CD4-positive, alpha-beta T cell treated with Interferon gamma for 1 hour (primary cell): ENCODE results near the gene EPHB3.

Experiments used
- DNase-seq: peaks from one replicate; pipeline ENCODE4 v3.0.0-alpha.2; 2020

EPHB3 gene

DNA sequence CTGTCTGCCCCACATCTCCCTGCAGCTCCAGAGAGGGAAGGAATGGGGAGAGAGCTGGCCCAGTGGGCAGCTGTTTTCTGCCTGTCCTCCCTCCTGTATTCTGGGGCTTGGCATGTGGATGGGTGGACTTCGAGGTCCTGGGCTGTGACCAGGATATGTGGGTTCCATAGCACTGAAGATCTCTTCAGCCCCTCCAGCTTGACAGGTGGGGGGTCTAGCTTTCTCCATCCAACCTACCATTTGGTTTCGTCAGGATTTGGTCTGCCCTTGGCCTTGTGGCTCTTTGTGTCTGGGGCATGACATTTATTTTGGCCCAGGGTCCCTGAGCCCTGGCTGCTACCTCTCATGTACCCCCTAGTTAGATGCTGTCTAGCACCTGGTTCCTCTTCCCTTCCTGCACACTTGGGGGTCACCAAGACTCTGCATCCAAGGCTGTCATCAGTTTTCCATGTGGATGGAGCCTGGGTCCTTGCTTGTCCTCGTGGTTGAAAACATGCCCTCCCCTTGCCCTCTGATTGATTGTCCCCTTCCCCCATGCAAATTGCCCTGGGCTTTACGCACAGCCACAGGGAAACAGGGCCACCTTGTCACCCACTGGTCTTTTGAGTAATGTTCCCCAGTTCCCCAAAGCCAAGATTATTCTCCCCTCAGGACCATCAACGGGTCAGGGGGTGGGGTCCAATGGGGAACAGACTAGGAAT, 3.2 kb downstream of the EPHB3 start:
- DNase-seq, result no peak

DNA sequence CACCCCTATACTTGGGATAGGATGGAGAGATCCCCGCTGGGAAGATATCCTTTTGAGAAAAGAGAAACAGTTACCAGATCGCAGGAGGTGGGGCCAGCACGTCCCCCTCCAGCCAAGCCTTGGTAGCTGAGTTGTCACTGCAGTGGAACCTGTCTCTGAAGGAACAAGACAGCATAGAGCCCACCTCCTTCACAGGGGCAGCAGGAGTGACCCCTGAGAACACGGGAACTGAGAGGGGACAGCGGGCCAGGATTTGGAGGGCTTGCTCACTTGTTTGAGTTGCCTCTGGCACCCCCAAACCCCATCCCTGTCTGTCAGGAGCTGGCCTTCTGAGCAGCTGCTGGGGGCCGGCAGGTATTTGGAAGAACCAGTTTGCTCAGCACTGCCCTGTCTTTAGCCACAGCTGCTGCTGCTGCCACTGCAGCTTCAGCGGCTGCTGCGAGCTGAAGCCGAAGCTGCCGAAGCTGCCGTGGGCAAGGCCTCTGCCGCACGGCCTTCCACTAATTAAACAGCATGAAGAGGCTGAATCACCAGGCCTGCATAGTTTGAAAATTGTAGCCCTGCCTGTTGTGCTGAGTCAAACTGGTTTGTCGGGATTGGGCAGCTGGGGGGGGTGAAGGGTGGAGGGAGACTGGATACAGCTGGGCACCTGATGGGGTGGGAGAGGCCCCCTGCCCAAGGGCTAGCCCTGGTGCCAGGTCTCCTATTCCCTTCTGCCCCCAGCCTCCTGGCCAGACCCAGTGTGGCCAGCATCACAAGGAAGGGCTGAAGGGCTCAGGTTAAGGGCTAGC, 4.0 kb downstream of the EPHB3 start:
- DNase-seq, result no peak

DNA sequence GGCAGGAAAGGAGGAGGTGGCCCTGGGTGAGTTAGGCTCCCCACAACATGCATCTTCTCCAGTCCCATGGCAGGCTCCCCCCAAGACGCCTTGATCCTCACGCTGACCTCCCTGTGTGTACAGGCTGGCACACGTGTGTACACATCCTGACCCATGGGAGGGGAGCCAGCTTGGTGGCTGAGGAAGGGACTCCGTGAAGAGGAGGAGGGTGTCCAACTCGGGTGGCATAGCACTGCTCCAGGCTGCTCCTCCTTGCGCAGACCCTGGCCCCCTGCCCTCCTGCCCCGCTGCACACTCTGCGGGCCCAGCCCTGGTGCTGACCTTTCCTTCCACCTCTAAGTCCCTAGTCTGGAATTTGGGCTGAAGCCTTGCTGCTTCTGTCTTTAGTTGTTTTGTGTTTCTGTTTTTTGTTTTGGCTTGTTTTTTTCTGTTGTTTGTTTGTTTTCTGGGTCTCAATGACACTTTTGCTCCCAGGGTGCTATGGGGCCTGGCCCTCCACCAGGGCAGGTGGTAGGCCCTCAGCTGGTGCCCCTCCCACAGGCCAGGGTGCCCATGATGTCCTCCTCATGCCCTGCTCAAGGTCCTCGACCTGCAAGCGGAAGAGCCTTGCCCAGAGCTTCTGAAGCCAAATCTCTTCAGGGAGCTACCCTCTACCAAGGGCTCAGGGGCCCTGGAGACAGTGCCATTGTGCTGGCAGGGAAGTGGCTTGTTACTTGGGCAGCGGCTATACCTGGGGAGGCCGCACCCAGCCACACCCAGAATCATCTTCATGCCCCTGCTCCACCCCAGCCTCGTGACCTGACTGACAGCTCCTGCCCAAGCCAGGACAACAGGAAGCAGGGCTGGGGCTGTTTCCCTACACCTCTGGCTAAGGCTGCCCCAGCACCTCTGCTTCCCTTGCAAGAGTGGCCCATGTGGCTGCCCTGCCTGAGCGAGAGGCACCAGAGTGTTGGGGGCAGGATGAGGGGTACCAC, 5.1 kb downstream of the EPHB3 start:
- no peak for DNase-seq

DNA sequence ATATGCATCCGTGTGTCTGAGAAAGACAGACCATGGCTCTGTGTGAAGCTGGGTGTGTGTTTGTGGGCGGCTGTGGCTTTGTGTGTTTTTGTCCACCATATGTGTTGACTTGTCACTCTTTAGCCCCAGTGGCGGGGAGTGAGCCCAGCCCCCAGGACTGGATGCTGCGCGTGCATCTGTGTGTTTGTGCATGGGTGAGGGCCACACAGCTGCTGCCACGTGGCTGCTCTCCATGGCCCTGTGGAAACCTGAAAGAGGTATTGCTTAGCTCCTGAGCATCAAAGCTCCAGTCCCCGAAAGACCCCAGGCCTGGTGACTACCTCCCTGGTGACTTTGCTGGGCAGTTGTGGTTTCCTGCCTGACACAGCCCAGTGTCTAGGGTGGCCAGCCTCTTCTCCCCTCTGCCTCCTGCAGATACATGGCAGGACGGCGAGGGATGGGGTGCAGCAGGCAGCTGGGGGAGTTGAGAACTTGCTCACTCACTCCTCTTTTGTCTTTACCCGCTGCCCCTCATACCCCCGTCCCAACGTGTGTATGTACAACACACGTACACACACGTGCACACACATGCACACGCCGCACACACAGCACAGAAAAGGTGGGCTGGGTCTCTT, 6.5 kb downstream of the EPHB3 start:
- DNase-seq, result no peak

DNA sequence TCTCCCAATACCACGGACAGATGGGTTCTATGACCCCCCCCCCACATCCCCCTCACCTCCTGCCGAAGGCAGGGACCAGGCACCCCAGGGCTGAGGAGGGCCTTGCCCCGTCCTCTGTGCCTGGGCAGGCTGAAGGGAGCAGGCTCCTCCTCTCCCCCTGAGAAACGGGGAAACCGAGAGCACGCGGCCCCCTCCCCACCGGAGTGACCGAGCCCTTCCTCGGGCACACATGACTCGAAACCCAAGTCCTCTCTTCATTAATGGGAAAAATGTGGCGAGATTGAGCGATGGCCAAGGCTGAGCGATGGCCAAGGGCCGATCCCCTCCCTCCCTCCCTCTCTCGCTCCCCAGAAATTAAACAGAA, 7.0 kb downstream of the EPHB3 start:
- DNase-seq, result no peak

DNA sequence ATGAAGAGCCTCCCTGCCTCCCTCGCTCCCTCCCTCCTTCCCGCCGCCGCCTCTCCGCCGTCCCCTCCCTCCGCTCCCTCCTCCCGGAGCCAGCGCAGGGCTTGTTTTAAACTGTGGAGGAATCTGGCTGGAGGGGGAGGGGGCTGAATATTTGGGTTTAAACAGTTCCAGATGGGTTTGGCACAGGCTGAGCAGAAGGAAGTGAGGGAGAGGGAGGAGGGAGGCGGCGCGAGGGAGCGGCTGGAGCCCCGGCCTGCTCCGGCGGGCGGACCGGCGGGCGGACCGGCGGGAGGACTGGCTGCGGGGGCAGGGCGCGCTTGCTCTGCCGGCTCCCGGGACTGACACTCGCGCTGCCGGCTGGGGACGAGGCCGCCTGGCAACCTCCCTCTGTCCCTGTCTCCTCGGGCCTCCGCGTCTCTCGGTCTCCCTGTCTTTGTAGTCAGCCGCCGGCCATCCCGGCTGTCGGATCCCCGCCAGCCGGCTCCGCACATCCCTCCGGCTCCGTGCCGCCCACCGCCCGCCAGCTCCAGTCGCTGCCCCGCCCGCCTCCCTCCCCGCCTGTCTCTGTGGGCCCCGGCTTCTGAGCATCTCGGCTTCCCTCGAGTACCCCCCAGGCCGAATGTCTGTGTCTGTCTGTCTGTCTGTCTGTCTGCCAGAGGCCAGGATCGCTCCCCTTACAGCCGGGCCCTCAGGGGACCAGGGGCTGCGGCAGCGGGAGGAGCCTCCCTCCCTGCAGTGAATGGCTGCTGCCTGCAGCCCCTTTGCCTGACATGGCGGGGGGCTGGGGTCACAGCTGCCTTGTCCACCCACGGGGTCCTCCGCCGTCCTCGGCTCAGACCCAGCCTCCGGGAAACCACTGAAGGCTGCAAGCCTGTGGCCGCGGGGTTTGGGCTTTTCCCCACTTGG, 7.6 kb downstream of the EPHB3 start:
- DNase-seq, result no peak

DNA sequence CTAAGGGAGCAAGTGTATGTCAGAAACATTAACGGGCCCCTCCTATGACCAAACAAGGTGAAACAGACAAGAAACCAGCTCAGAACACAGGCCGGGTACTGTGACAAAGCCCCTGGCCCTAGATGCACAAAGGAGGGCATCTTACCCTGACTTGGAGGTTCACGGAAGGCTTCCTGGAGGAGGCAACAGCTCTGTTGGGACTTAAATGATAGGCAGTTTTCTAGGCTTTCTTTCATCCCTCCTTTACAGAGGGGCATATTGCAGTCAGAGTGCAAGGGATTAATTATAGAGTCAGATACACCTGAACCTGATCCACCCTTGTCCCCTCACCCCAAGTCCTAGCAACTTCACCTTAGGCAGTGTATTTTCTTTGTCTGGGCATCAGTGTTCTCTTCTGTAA, 8.4 kb downstream of the EPHB3 start:
- no peak for DNase-seq

DNA sequence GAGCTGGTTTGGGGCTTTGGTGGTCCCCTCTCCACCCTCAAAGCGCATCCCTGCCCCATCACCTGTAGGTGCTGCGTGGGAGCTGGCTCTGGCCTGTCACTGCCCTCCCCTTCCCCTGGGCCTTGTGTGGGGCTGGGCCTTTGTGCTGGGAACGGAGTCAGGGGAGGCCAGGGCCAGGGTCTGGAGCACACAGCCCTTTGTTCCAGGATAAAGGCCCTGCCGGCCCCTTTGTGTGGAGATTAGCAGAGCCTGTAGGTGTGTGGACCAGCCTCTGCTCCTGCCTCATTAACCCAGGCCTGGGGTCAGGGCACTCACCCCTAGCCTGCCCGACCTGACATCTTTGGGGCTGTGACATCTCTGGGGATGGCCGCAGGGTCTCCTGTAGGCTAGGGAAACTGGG, 8.9 kb downstream of the EPHB3 start:
- no peak for DNase-seq

DNA sequence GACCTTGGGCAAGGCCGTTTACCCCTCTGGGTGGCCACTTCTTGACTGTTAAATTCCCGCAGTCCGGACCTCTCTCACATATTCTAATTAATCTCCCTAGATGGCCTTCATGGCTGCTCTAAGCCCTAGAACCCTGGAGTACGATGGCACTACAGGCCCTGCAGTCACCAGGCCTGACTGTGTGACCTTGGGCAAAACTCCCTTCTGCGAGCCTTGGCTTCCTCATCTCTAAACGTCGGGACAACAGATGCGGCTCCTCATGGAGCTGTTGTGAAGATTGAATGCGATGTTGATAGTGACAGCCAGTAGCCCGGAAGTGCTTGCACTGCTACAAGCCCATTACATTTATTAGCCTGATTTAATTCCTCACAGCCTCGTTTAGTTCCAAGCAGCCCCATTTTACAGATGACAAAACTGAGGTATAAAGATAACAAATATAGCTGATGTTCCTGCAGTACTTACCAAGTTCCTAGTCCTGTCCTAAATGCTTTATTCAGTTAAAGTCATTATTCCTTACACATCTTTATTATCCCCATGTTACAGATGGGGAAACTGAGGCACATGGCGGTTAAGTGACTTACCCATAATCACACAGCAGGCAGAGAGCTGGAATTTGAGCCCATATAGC, 10.3 kb downstream of the EPHB3 start:
- no peak for DNase-seq

DNA sequence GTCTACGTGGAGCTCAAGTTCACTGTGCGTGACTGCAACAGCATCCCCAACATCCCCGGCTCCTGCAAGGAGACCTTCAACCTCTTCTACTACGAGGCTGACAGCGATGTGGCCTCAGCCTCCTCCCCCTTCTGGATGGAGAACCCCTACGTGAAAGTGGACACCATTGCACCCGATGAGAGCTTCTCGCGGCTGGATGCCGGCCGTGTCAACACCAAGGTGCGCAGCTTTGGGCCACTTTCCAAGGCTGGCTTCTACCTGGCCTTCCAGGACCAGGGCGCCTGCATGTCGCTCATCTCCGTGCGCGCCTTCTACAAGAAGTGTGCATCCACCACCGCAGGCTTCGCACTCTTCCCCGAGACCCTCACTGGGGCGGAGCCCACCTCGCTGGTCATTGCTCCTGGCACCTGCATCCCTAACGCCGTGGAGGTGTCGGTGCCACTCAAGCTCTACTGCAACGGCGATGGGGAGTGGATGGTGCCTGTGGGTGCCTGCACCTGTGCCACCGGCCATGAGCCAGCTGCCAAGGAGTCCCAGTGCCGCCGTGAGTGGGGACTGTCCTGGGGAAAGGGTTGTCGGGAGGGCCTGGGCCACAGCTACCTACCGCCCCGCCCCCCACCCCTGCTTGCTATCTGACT, 11.2 kb downstream of the EPHB3 start:
- no peak for DNase-seq

DNA sequence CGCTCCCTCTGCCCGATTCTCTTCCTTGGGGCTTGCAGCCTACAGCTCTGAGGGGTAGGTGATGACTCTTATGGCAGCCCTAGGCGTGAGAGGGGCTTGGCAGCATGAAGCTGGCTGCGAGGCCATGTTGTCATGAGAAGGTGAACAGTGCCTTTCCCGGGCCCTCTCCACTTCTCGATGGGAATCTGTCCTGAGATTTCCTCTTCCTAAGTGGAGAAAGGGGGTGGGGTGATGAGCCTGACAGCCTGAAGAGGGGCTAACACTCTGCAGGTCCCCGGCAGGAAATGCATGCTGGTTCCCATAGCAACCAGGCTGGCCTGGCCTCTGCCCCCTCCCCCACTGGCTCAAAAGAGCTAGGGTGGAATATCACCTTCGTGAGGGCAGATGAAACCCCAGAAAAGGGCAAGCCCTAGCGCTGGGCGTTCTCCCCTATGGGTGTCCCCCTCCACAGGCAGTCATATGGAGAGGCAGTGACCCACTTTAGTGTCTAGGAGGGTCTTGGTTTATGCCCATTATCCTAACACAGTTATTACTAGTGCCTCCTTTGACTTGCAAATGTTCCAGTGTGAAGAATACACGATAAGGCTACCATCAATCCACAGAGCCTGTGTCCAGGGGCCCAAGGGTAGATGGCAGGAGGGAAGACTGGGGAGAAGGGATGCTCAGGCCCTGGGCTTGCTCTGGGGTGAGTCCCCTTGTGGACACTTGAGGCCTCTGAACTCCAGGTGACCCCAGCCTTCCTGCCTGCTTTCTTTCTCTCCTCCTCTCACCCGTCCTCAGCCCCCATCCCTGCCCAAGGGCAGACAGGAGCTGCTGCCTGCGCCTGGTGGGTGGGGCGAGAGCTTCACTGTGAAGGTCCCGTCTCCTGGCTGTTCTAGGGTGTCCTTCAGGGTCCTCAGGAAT, 13.2 kb downstream of the EPHB3 start:
- DNase-seq, result no peak

DNA sequence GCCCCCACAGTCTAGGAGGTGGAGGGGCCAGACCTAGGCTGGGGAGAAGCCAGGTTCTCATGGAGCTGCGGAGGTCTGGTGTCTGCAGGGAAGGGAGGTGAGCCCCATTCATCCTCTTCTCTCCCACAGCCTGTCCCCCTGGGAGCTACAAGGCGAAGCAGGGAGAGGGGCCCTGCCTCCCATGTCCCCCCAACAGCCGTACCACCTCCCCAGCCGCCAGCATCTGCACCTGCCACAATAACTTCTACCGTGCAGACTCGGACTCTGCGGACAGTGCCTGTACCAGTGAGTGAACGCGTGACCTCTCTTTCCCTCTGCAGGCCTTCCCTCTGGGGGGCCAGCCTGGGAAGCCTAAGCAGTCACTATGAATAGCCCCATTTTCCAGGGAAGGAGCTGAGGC, 14.1 kb downstream of the EPHB3 start:
- DNase-seq, result no peak

DNA sequence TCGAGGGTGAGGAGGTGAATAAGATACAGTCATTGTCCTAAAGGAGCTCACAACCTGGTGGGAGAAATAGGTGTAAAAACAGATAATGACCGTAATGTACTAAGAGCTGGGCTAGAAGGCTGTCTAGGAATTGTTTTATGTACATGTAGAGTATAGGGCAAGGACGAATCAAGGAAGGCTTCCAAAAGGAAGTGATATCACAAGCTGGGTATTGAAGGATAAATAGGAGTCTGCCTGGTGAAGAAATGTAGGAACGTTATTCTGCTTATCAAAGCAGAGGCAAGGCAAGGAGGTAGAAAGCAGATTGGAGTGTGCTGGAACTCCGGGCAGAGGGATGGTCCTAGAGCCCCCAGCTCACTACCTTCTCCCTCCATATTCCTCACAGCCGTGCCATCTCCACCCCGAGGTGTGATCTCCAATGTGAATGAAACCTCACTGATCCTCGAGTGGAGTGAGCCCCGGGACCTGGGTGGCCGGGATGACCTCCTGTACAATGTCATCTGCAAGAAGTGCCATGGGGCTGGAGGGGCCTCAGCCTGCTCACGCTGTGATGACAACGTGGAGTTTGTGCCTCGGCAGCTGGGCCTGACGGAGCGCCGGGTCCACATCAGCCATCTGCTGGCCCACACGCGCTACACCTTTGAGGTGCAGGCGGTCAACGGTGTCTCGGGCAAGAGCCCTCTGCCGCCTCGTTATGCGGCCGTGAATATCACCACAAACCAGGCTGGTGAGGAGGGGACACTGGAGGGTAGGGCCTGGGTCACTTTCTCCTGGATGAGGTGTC, 15.1 kb downstream of the EPHB3 start:
- no peak for DNase-seq

DNA sequence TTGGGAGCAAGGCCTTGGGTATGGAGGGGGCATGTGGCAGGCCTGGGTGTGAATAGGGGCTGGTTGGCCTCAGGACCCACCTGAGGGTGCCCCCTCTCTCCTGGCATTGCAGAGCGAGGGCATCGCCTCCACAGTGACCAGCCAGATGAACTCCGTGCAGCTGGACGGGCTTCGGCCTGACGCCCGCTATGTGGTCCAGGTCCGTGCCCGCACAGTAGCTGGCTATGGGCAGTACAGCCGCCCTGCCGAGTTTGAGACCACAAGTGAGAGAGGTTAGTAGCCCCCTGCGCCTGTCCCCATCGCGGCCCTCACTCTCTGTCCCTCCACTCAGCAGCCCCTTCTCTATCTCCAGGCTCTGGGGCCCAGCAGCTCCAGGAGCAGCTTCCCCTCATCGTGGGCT, 16.0 kb downstream of the EPHB3 start:
- DNase-seq, result no peak

DNA sequence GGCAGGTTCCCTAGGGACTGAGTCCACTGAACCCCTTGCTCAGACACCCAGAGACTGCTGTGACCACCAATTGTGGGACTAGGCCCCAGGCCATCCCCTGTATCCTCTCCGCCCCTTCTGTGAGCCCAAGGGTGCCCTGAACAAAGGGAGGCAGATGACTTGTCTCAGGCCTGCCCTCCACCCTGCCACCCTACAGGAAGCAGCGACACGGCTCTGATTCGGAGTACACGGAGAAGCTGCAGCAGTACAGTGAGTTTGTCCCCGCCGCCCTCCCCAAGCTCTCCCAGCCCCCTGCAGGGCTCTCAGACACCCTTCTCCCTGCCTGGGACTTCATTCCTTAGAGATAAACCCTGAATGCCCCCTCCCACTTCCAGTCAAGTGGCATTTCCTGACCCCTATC, 16.6 kb downstream of the EPHB3 start:
- DNase-seq, result no peak

DNA sequence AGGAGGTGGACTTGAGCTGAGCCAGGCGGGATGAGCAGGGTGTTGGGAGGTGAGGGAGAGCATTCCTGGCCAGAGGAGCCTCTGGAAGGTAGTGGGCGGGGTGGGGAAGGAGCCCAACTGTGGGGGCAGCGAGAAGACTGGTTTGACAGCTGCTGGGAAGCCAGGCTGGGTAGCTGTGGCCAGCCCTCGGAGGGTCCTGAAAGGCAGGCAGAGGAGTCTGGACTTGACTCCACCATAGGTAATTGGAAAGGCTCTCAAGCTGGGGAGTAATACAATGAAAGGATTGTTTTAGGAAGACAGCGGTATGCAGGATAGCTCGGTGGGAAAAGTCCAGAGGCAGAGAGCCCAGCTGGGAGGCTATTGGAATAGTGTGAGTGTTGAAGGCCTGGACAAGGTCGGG, 17.2 kb downstream of the EPHB3 start:
- DNase-seq, result no peak

DNA sequence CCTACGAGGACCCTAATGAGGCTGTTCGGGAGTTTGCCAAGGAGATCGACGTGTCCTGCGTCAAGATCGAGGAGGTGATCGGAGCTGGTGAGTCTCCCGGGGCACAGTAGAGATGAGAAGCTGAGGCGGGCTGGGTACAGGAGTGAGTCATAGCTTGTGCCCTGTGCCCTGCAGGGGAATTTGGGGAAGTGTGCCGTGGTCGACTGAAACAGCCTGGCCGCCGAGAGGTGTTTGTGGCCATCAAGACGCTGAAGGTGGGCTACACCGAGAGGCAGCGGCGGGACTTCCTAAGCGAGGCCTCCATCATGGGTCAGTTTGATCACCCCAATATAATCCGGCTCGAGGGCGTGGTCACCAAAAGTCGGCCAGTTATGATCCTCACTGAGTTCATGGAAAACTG, 17.9 kb downstream of the EPHB3 start:
- DNase-seq, result peak; percentile 50

DNA sequence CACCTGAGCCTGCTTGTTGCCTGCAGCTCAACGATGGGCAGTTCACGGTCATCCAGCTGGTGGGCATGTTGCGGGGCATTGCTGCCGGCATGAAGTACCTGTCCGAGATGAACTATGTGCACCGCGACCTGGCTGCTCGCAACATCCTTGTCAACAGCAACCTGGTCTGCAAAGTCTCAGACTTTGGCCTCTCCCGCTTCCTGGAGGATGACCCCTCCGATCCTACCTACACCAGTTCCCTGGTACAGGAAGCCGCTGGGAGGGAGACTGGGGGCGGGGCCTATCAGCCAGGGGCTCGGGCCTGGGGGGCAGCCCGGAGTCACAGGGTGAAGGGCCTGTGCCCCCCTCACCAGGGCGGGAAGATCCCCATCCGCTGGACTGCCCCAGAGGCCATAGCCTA, 18.8 kb downstream of the EPHB3 start:
- DNase-seq, result no peak

DNA sequence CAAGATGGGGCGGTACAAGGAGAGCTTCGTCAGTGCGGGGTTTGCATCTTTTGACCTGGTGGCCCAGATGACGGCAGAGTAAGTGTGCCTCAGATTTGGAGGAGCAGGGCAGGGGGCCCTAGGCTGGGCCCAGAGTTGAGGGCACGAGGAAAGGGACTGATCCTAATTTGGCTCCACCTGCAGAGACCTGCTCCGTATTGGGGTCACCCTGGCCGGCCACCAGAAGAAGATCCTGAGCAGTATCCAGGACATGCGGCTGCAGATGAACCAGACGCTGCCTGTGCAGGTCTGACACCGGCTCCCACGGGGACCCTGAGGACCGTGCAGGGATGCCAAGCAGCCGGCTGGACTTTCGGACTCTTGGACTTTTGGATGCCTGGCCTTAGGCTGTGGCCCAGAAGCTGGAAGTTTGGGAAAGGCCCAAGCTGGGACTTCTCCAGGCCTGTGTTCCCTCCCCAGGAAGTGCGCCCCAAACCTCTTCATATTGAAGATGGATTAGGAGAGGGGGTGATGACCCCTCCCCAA, 19.8 kb downstream of the EPHB3 start:
- DNase-seq, result no peak
